Body of pancreas (tissue), 4 donors: ENCODE data around the gene DNM2.
A peak's percentile ranks its signal among the peaks of the same experiment; 100 is the strongest.

ENCODE experiments used
- CTCF ChIP-seq, 7 experiments: fragments of 450-650 bp in 4 of 7; fragments of 200-600 bp in 3 of 7; sonication (generic) in 3 of 7; IDR thresholded peaks; one replicate each; pipeline ENCODE4 v1.5.1; 2016 to 2019; ENCODE audit warnings: antibody characterized with exemption in 7 of 7
- POLR2A ChIP-seq, 3 donors: fragments of 450-650 bp; IDR thresholded peaks; one replicate each; pipeline ENCODE4 v1.6.1; 2016; ENCODE audit warnings: antibody characterized with exemption in 3 of 3, mild to moderate bottlenecking in 2 of 3

- TF ChIP-seq CTCF (IDR thresholded peaks at IDR 0.05) = peak in 2 of 7 experiments; percentile 13 to 15
- TF ChIP-seq POLR2A (IDR thresholded peaks at IDR 0.05) = no peak
These were observed 31.1 kb downstream of the DNM2 start for GRCh38 chr19:10748927-10749434.
